IMR-90 (cell line): ENCODE results near the gene ZNF436.

Experiments used
- BHLHE40 ChIP-seq: fragments of 150-350 bp; IDR thresholded peaks from 2 replicates; pipeline ENCODE4 v1.6.1; 2016; ENCODE audit warnings: mild to moderate bottlenecking, low read depth, low read length
- FOS ChIP-seq: fragments of 150-350 bp; IDR thresholded peaks from 2 replicates; pipeline ENCODE4 v1.6.1; 2016; ENCODE audit warnings: low read depth, low read length
- POLR2A ChIP-seq: IDR thresholded peaks from 2 replicates; pipeline ENCODE4 v1.6.1; 2012; ENCODE audit warnings: mild to moderate bottlenecking, low read depth, low read length
- TF ChIP-seq, protein P1 (sequence below): conservative IDR thresholded peaks from 2 replicates; pipeline ENCODE4 v1.5.1; 2012; ENCODE audit warnings: mild to moderate bottlenecking, low read depth, low read length, improper control_type of control experiment
- TF ChIP-seq, protein P2 (sequence below): fragments of 150-350 bp; IDR thresholded peaks from 2 replicates; pipeline ENCODE4 v1.6.1; 2017; ENCODE audit warnings: mild to moderate bottlenecking, antibody characterized with exemption, low read length, low read depth

DNA sequence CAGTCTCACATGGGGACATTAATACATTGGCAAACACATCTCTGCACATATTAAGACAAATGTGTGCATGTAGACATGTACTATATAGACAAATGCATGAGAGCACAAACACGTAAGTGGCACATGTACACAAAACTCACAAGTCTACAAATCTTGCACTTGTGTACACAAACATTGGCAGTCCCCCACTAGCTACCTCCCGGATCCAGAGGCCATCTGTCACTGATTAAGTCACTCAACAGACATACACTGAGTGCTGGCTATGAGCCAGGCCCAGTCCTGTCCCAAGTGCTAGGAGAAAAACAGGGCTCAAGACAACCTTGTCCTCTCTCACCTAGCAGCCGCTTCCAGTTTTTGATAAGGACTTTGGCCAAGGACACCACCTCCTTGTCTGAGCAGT, 47.9 kb upstream of the ZNF436 start:
- TF ChIP-seq FOS (no peak), POLR2A (no peak), BHLHE40 (no peak)
- TF ChIP-seq, protein P1, sequence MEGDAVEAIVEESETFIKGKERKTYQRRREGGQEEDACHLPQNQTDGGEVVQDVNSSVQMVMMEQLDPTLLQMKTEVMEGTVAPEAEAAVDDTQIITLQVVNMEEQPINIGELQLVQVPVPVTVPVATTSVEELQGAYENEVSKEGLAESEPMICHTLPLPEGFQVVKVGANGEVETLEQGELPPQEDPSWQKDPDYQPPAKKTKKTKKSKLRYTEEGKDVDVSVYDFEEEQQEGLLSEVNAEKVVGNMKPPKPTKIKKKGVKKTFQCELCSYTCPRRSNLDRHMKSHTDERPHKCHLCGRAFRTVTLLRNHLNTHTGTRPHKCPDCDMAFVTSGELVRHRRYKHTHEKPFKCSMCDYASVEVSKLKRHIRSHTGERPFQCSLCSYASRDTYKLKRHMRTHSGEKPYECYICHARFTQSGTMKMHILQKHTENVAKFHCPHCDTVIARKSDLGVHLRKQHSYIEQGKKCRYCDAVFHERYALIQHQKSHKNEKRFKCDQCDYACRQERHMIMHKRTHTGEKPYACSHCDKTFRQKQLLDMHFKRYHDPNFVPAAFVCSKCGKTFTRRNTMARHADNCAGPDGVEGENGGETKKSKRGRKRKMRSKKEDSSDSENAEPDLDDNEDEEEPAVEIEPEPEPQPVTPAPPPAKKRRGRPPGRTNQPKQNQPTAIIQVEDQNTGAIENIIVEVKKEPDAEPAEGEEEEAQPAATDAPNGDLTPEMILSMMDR = no peak
- TF ChIP-seq, protein P2, sequence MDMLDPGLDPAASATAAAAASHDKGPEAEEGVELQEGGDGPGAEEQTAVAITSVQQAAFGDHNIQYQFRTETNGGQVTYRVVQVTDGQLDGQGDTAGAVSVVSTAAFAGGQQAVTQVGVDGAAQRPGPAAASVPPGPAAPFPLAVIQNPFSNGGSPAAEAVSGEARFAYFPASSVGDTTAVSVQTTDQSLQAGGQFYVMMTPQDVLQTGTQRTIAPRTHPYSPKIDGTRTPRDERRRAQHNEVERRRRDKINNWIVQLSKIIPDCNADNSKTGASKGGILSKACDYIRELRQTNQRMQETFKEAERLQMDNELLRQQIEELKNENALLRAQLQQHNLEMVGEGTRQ = no peak
